ENCODE results near the gene PRIM1. TPM values are rescaled to one million over a fixed set of nuclear protein-coding genes. Genes with fewer than 3 reads are reported as not detected.

PRIM1 gene
- total and polyA plus RNA-seq, 7 donors, result 2.3 to 10.0 (median 3.4) TPM

DNA sequence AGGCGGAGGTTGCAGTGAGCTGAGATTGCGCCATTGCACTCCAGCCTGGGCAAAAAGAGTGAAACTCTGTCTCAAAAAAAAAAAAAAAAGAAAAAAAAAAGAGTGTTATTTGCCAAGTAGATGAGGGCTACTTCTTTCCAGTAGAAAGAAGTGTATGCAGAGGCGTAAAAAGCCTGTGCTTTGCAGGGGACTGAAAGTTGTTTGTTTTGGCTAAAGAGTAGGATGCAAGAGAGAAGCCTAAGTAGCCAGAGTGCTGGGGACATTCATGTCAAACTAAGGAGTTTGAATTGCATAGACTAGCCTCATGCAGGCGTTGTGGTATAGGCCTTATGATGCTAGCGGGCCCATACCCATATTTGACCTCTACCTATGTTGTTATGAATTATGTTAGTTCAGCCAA, 20.5 kb upstream of the PRIM1 start:
- TF ChIP-seq, protein P1, sequence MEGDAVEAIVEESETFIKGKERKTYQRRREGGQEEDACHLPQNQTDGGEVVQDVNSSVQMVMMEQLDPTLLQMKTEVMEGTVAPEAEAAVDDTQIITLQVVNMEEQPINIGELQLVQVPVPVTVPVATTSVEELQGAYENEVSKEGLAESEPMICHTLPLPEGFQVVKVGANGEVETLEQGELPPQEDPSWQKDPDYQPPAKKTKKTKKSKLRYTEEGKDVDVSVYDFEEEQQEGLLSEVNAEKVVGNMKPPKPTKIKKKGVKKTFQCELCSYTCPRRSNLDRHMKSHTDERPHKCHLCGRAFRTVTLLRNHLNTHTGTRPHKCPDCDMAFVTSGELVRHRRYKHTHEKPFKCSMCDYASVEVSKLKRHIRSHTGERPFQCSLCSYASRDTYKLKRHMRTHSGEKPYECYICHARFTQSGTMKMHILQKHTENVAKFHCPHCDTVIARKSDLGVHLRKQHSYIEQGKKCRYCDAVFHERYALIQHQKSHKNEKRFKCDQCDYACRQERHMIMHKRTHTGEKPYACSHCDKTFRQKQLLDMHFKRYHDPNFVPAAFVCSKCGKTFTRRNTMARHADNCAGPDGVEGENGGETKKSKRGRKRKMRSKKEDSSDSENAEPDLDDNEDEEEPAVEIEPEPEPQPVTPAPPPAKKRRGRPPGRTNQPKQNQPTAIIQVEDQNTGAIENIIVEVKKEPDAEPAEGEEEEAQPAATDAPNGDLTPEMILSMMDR (IDR thresholded peaks at IDR 0.05), result no peak
- H3K4me3 ChIP-seq, result no peak overlapping the region
- 93 to 95% (median 94%) methylated on average over 5 of the region's 5 CpGs for WGBS, 3 donors
- intact Hi-C loops (cut with DNase I), result no loop called here
- ATAC-seq (no peak), DNase-seq (no peak)
- H3K27me3 ChIP-seq (ENCODE audit: insufficient read depth in 3 of 3, low read length in 2 of 3), result no peaks in the 10 kb centered on the region
- H3K27ac ChIP-seq, result no peak overlapping the region
- H3K36me3 ChIP-seq (ENCODE audit: insufficient read depth in 1 of 2, low read depth in 1 of 2), result no peaks in the 10 kb centered on the region
- no peaks in the 10 kb centered on the region for H3K4me1 ChIP-seq
- no peaks in the 10 kb centered on the region for H3K9me3 ChIP-seq

DNA sequence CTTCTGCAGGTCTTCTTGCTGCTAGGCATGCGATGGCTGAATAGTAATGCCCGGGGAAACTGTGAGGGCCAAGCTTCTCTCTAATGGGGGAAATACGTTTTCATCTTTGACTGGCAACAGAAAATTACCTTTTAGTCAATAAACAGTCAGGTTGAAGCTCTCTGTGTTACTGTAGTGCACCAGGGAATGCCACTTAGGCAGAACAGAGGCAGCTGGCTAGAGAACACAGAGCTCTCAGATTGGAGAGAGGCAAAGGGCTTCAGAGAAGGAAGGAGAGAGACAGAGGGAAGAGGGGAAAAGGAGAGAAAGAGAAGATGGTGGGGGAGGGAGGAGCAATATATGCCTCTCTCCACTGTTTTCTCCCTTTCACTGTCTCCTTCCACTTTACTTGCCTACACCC, 17.7 kb upstream of the PRIM1 start:
- intact Hi-C loops (cut with DNase I), result no loop called here
- ATAC-seq, result no peak

DNA sequence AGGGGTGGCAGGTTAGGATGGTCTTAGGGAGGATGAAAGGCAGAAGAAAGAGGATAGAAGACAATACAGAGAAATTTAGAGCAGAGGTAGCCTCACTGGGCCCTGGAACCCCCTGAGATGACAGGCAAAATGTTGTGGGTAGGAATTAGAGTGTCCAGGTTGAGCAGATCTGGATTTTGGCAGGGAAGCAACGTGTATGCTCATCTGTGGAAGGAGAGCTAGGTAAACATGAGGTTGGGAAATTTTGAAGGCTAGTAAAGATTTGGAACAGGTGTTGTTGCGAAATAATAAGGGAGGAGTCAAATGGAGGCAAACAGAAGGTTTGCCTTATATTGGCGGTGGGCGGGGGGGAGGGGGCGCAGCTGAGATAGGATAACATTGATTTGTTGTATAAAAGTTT, 16.3 kb upstream of the PRIM1 start:
- Histone ChIP-seq H3K4me3 (no peak overlapping the region), H3K36me3 (ENCODE audit: insufficient read depth in 1 of 2, low read depth in 1 of 2) (no peaks in the 10 kb centered on the region), H3K27ac (no peak overlapping the region), H3K27me3 (ENCODE audit: insufficient read depth in 3 of 3, low read length in 2 of 3) (no peaks in the 10 kb centered on the region), H3K9me3 (no peaks in the 10 kb centered on the region), H3K4me1 (no peaks in the 10 kb centered on the region)
- no peak for ATAC-seq
- TF ChIP-seq, protein P1 (IDR thresholded peaks at IDR 0.05), result no peak
- no peak for DNase-seq
- 86 to 90% (median 89%) methylated on average over 5 of the region's 5 CpGs for WGBS, 3 donors
- intact Hi-C loops (cut with DNase I), result no loop called here

More for the DNA sequence above, 17.7 kb upstream of the PRIM1 start:
- Histone ChIP-seq H3K36me3 (ENCODE audit: insufficient read depth in 1 of 2, low read depth in 1 of 2) (no peaks in the 10 kb centered on the region), H3K4me3 (no peak overlapping the region), H3K27ac (no peak overlapping the region), H3K4me1 (no peaks in the 10 kb centered on the region), H3K9me3 (no peaks in the 10 kb centered on the region), H3K27me3 (ENCODE audit: insufficient read depth in 3 of 3, low read length in 2 of 3) (no peaks in the 10 kb centered on the region)
- DNase-seq, result no peak
- WGBS, 3 donors, result 81 to 84% (median 83%) methylated on average over 3 of the region's 3 CpGs
- TF ChIP-seq, protein P1 (IDR thresholded peaks at IDR 0.05), result no peak

- Histone ChIP-seq H3K4me3 (no peak overlapping the region), H3K9me3 (no peaks in the 10 kb centered on the region), H3K27me3 (ENCODE audit: insufficient read depth in 3 of 3, low read length in 2 of 3) (no peaks in the 10 kb centered on the region), H3K36me3 (ENCODE audit: insufficient read depth in 1 of 2, low read depth in 1 of 2) (no peaks in the 10 kb centered on the region), H3K27ac (no peak overlapping the region), H3K4me1 (no peaks in the 10 kb centered on the region)
- DNase-seq (no peak), ATAC-seq (no peak)
- WGBS, 3 donors, result 82 to 87% (median 85%) methylated on average over 6 of the region's 6 CpGs
- intact Hi-C loops (cut with DNase I), result no loop called here
- TF ChIP-seq, protein P1 (IDR thresholded peaks at IDR 0.05), result no peak
These were observed 14.4 kb upstream of the PRIM1 start for GRCh38 chr12:56766535-56766934.
